Cardiac fibroblast (primary cell): ENCODE measurements around the gene CELA2A.
A peak's percentile ranks its signal among the peaks of the same experiment; 100 is the strongest.
"Not testable (repeated sequence)": the region's sequence is repeated elsewhere in the genome, so short reads cannot be mapped to it uniquely, and the experiment has no call there.

Experiments used
- DNase-seq, 2 donors: peaks; one replicate each; pipeline versions ENCODE4 v3.0.0 to v3.0.0-alpha.2; 2010; ENCODE audit warnings: low read depth in 2 of 2
- H3K4me3 ChIP-seq, 2 donors: replicated peaks in 1 of 2; 1 replicate in 1 of 2; 2 replicates in 1 of 2; pipeline ENCODE4 v1.5.1; 2011; ENCODE audit warnings: low read depth in 2 of 2, low read length in 2 of 2, mild to moderate bottlenecking in 2 of 2, moderate library complexity in 1 of 2
- CTCF ChIP-seq: IDR thresholded peaks from one replicate; pipeline ENCODE4 v1.5.1; 2011; ENCODE audit warnings: low read depth, mild to moderate bottlenecking, low read length, inconsistent platforms

CELA2A gene

GRCh38 chr1:15508700-15509487 lies 52.4 kb downstream of the CELA2A start:
- no peak for DNase-seq
- H3K4me3 ChIP-seq, result no peak overlapping the region
- TF ChIP-seq CTCF, result no peak

GRCh38 chr1:15509586-15509985 lies 53.1 kb downstream of the CELA2A start:
- no peak for TF ChIP-seq CTCF
- no peak for DNase-seq
- H3K4me3 ChIP-seq, result no peak overlapping the region

- TF ChIP-seq CTCF, result no peak
- no peak overlapping the region for H3K4me3 ChIP-seq
- no peak for DNase-seq
These were observed 54.3 kb downstream of the CELA2A start for GRCh38 chr1:15510611-15511405.

GRCh38 chr1:15513192-15513591 lies 56.7 kb downstream of the CELA2A start:
- TF ChIP-seq CTCF, result no peak
- DNase-seq, result no peak
- H3K4me3 ChIP-seq, result no peak overlapping the region

- no peak for DNase-seq
- no peak for TF ChIP-seq CTCF
- no peak overlapping the region for H3K4me3 ChIP-seq
These were observed 57.4 kb downstream of the CELA2A start for GRCh38 chr1:15513919-15514318.

- not testable (repeated sequence) for H3K4me3 ChIP-seq, DNase-seq
These were observed 58.0 kb downstream of the CELA2A start for GRCh38 chr1:15514557-15514956.

GRCh38 chr1:15515022-15515663 lies 58.6 kb downstream of the CELA2A start:
- peak; percentile 14 to 54 for DNase-seq
- no peak for TF ChIP-seq CTCF
- no peak overlapping the region for H3K4me3 ChIP-seq
